SHP77 (cell line): ENCODE results near the gene BCS1L.

ENCODE experiments used
- DNase-seq, 2 experiments: peaks; one replicate each; lab custom pipeline; 2025; lab: John Stamatoyannopoulos, UW

Gene BCS1L

DNA sequence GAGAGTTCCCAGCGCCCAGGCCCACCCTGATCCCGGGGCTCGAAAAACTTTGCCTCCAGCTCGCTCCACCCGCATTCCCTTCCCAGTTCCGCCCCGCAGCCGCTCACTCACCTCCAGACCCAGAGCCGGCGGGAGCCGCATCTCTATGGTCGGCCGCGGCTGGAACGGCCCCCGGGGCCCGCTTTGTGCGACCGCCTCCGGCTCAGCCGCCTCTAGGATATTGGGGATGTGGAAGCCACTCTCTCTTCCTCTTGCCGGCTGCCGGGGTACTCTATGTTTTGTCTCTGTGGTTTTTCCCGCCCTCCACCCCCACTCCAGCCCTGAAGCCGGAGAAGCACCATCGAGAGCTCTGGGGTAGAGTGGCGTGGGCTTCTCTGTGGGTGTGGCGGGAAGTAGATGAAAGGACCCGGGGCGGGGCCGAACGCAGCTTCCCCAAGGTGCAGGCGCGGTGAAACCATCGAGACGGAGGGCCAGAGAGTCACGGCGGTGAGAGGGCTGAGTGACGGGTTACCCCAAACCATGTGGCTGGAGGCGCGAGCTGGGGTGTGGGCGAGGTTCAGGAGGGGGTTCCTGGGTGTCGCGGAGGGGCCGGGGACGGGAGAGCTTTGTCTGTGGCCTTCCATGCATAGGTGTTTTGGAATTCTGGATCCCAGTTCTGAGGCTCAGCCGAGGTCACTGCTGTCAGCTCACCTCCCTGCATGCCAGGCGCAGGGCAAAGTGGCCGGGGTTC is at the start of gene BCS1L, which contains the start of gene ZNF142:
Gene BCS1L, plus strand, starts transcription at position 426 of the 730 bp plus-strand sequence. CDS start 1,305 bp downstream, outside the sequence.
Gene ZNF142, minus strand, starts transcription at position 366 of the 730 bp plus-strand sequence. CDS start 3,194 bp downstream, outside the sequence.
- peak; percentile 83 to 94 for DNase-seq

DNA sequence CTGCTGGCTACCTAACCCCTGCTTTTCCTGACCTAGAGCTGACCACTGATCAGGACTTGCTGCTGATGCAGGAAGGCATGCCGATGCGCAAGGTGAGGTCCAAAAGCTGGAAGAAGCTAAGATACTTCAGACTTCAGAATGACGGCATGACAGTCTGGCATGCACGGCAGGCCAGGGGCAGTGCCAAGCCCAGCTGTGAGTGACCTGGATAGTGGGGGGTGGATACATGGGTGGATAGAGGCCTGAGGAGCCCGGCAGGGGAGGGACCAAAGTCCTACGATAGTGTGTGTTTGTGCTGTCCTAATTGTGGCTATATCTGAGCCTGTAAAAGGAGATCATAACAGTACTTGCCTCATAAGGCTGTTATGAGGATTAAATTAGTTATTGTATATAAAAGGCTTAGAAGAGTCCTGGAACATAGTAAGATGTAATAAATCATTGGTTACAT is 43.6 kb upstream of the BCS1L start:
- DNase-seq = no peak

- DNase-seq = no peak
Observed at GRCh38 chr2:218618102-218618860, 41.2 kb upstream of the BCS1L start.

DNA sequence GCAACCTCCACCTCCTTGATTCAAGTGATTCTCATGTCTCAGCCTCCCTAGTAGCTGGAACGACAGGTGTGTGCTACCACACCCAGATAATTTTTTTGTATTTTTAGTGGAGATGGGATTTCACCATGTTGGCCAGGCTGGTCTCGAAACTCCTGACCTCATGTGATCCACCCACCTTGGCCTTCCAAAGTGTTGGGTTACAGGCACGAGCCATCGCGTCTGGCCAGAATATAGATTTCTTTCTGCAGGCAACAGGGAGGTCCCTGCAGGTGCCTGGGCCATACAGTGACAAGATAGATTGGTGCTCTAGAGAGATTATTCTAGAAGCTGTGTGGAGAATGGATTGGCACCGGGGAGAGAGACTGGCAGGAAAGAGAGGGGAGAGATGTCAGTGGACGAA is 38.5 kb upstream of the BCS1L start:
- no peak for DNase-seq

GRCh38 chr2:218622606-218623365 is 36.7 kb upstream of the BCS1L start:
- DNase-seq = no peak

- DNase-seq = no peak
Observed at GRCh38 chr2:218623366-218623705, 36.1 kb upstream of the BCS1L start.

GRCh38 chr2:218626369-218626768 is 33.1 kb upstream of the BCS1L start:
- DNase-seq = no peak

GRCh38 chr2:218627939-218628338 is 31.5 kb upstream of the BCS1L start:
- DNase-seq = no peak

DNA sequence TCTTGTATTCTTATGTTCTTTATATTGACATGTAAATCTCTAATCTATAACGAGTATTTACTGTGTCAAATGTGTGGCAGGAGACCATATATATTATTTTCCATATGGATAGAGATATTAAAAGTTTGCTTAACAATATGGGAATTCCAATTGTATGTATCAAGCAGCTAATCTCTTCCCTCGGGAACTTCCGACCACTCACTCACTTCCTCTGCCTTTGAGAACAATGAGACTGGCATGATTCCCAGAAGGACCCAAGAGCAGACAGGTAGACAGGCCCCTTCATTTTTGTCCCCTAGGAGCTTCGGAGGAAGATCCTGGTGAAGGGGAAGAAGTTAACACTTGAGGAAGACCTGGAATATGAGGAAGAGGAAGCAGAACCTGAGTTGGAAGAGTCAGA is 27.6 kb upstream of the BCS1L start:
- DNase-seq = no peak

DNA sequence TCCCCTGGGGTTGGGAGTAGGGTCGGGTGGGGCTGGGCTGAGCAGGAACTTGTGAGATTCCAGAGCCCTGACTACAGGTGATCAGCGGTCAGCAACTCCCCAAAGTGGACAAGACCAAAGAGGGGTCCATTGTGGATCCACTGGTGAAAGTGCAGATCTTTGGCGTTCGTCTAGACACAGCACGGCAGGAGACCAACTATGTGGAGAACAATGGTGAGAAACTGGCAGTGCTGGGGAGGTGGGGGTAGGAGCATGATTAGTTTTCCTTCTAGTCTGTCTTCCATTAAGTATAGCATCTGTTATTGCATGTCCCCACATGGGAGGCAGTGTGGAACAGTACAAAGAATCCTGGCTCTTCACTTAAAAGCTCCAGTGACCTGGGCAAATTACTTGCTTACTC is 23.8 kb upstream of the BCS1L start:
- DNase-seq = no peak

DNA sequence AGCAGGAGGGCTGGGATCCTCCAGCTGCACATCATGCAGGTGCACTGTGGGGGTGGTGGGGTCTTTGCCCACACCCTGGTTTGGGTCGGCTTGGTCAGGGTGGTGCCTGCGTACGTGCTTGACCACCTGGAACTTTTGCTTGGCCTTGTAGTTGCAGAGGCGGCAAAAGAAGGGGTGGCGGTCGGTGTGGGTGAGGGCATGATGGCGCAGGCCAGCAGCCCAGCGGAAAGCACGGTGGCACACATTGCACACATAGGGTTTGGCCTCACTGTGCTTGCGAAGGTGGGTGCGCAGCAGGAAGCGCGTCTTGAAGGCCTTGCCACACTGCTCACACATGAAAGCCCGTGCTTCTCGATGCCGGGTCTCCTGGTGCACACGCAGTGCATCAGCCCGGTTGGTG is 21.1 kb upstream of the BCS1L start:
- no peak for DNase-seq

- no peak for DNase-seq
Observed at GRCh38 chr2:218642121-218642656, 17.3 kb upstream of the BCS1L start.

DNA sequence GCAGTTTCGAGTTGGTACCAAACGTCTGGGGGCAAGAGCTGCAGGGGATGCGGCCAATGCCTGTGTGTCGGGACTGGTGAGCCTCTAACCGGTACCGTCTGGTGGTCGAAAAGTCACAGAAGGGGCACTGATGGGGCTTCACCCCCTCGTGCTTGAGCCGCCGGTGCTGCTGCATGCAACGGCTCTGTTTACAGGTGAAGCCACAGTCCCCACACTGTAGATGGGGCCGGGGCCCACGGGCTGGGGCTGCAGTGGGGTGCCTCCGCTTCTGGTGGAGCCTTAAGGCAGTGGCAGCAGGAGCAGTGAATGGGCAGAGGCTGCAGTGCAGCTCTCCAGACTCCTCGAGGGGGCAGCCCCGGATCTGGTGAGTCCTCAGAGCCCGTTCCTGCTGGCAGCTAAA is 16.7 kb upstream of the BCS1L start:
- DNase-seq = no peak

- DNase-seq = no peak
Observed at GRCh38 chr2:218643751-218644310, 15.7 kb upstream of the BCS1L start.

DNA sequence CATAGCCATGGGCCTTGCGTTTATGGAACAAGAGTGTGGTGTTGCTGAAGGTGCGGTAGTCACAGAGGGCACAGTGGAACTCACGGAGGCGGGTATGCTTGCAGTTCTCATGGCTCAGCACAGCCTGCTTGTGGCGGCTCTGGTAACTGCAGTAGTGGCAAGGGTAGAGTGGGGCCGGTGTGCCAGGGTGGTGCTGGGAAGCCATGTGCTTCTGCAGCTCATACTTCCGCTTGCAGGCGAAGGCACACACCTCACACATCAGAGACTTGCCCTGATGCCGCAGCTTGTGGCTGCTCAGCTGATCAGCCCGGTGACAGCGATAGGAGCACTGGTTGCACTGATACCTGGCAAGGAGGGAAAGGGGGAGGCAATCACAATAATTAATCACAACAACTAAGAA is 14.8 kb upstream of the BCS1L start:
- DNase-seq = no peak

- DNase-seq = no peak
Observed at GRCh38 chr2:218645126-218645525, 14.4 kb upstream of the BCS1L start.

GRCh38 chr2:218648088-218648786 is 11.2 kb upstream of the BCS1L start:
- peak; percentile 26 to 37 for DNase-seq

DNA sequence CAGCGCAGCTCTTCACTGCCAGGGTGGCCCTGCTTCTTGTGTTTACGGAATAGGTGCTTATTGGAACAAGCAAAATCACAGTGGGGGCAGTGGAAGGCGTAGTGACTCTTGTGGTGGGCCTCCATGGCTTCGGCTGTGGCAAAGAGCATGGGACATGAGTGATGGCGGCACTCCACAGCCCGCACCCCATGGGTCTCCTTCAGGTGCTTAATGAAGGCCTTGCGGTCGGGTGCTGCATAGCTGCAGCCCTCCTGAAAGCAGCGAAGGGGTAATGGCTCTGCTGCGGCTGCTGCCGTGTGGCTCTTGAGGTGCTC is 10.7 kb upstream of the BCS1L start:
- DNase-seq = no peak

GRCh38 chr2:218655751-218656150 is 3.7 kb upstream of the BCS1L start:
- no peak for DNase-seq

GRCh38 chr2:218658671-218659257 is 719 bp upstream of the BCS1L start:
- DNase-seq = peak in 1 of 2 experiments; percentile 26

GRCh38 chr2:218659988-218660358 is 490 bp downstream of the BCS1L start:
- no peak for DNase-seq
